H9 (cell line): Measurements from ENCODE around the gene AXIN1. TPM values are rescaled to one million over a fixed set of nuclear protein-coding genes. Genes with fewer than 3 reads are reported as not detected.

Experiments
- DNase-seq: peaks from one replicate; pipeline ENCODE4 v3.0.0-alpha.2; 2017
- H2AFZ ChIP-seq: one replicate; pipeline ENCODE4 v1.6.1; 2013; ENCODE audit warnings: mild to moderate bottlenecking, low read length, control low read depth, moderate library complexity
- H2AK5ac ChIP-seq: 2 replicates; pipeline ENCODE4 v1.6.1; 2013; ENCODE audit warnings: low read length, control low read depth, mixed read lengths; ENCODE audit not compliant: insufficient read length
- H2BK120ac ChIP-seq: one replicate; pipeline ENCODE4 v1.6.1; 2013; ENCODE audit warnings: low read depth, mild to moderate bottlenecking, low read length, control low read depth, inconsistent platforms; ENCODE audit not compliant: poor library complexity, severe bottlenecking
- H2BK12ac ChIP-seq: 2 replicates; pipeline ENCODE4 v1.6.1; 2013; ENCODE audit warnings: low read length, control low read depth, mixed read lengths, low read depth; ENCODE audit not compliant: insufficient read length
- H2BK15ac ChIP-seq: 2 replicates; pipeline ENCODE4 v1.6.1; 2013; ENCODE audit warnings: low read depth, low read length, control low read depth
- H2BK20ac ChIP-seq: one replicate; pipeline ENCODE4 v1.6.1; 2013; ENCODE audit warnings: low read depth, mild to moderate bottlenecking, low read length, control low read depth, inconsistent platforms; ENCODE audit not compliant: poor library complexity, severe bottlenecking
- H2BK5ac ChIP-seq: 2 replicates; pipeline ENCODE4 v1.6.1; 2013; ENCODE audit warnings: low read length, control low read depth, mixed read lengths; ENCODE audit not compliant: insufficient read length
- H3K14ac ChIP-seq: 2 replicates; pipeline ENCODE4 v1.6.1; 2013; ENCODE audit warnings: low read length, control low read depth; ENCODE audit not compliant: insufficient read depth
- H3K18ac ChIP-seq: 2 replicates; pipeline ENCODE4 v1.6.1; 2013; ENCODE audit warnings: low read depth, mild to moderate bottlenecking, mixed read lengths, low read length, control low read depth; ENCODE audit not compliant: insufficient read length
- H3K23ac ChIP-seq: 2 replicates; pipeline ENCODE4 v1.6.1; 2013; ENCODE audit warnings: low read length, control low read depth, mixed read lengths, low read depth; ENCODE audit not compliant: insufficient read length
- H3K23me2 ChIP-seq: 2 replicates; pipeline ENCODE4 v1.6.1; 2013; ENCODE audit warnings: low read depth, mild to moderate bottlenecking, mixed read lengths, low read length, control low read depth; ENCODE audit not compliant: insufficient read length, poor library complexity, severe bottlenecking
- H3K27ac ChIP-seq: 2 replicates; pipeline ENCODE4 v1.5.1; 2013; ENCODE audit warnings: low read length, control low read depth, mixed read lengths, low read depth; ENCODE audit not compliant: insufficient read length
- H3K27me3 ChIP-seq: 2 replicates; pipeline ENCODE4 v1.6.1; 2013; ENCODE audit warnings: low read length, control low read depth, inconsistent platforms; ENCODE audit not compliant: insufficient read depth
- H3K4ac ChIP-seq: 2 replicates; pipeline ENCODE4 v1.6.1; 2013; ENCODE audit warnings: low read depth, mild to moderate bottlenecking, control low read depth, inconsistent platforms, low read length, moderate library complexity
- H3K4me1 ChIP-seq: 2 replicates; pipeline ENCODE4 v1.6.1; 2013; ENCODE audit warnings: low read length, control low read depth, inconsistent platforms; ENCODE audit not compliant: insufficient read depth
- H3K4me2 ChIP-seq: 2 replicates; pipeline ENCODE4 v1.6.1; 2013; ENCODE audit warnings: low read length, control low read depth, mixed read lengths; ENCODE audit not compliant: insufficient read length, insufficient read depth
- H3K56ac ChIP-seq: 2 replicates; pipeline ENCODE4 v1.6.1; 2013; ENCODE audit warnings: low read depth, mild to moderate bottlenecking, mixed read lengths, low read length, control low read depth; ENCODE audit not compliant: insufficient read length
- H3K79me1 ChIP-seq: 2 replicates; pipeline ENCODE4 v1.6.1; 2013; ENCODE audit warnings: low read depth, mild to moderate bottlenecking, moderate library complexity, low read length, control low read depth, inconsistent platforms; ENCODE audit not compliant: insufficient read depth, poor library complexity, severe bottlenecking
- H3K79me2 ChIP-seq: 2 replicates; pipeline ENCODE4 v1.6.1; 2013; ENCODE audit warnings: low read length, control low read depth, inconsistent platforms; ENCODE audit not compliant: insufficient read depth
- H3K9ac ChIP-seq: 2 replicates; pipeline ENCODE4 v1.6.1; 2013; ENCODE audit warnings: low read length, control low read depth, mixed read lengths; ENCODE audit not compliant: insufficient read length; ENCODE audit errors: extremely low read depth
- H3K9me3 ChIP-seq: one replicate; pipeline ENCODE4 v1.6.1; 2013; ENCODE audit warnings: low read depth, low read length, inconsistent platforms; ENCODE audit not compliant: control insufficient read depth
- H3T11ph ChIP-seq: one replicate; pipeline ENCODE4 v1.6.1; 2013; ENCODE audit warnings: mild to moderate bottlenecking, low read length, control low read depth, inconsistent platforms
- H4K20me1 ChIP-seq: one replicate; pipeline ENCODE4 v1.6.1; 2013; ENCODE audit not compliant: control insufficient read depth, insufficient read length, insufficient read depth
- H4K5ac ChIP-seq: 2 replicates; pipeline ENCODE4 v1.6.1; 2013; ENCODE audit warnings: low read depth, mild to moderate bottlenecking, mixed read lengths, low read length, control low read depth; ENCODE audit not compliant: insufficient read length
- H4K8ac ChIP-seq: replicated peaks from 2 replicates; pipeline ENCODE4 v1.6.1; 2013; ENCODE audit warnings: low read length, control low read depth, mixed read lengths, low read depth; ENCODE audit not compliant: insufficient read length
- H4K91ac ChIP-seq: 2 replicates; pipeline ENCODE4 v1.6.1; 2013; ENCODE audit warnings: low read depth, mild to moderate bottlenecking, moderate library complexity, mixed read lengths, low read length, control low read depth; ENCODE audit not compliant: insufficient read length
- H3K27ac Mint-ChIP-seq, 3 experiments: 2 replicates in 2 of 3; 3 replicates in 1 of 3; pipeline ENCODE4 v1.8.0; 2020 to 2021; ENCODE audit warnings: mixed read lengths in 3 of 3, mild to moderate bottlenecking in 1 of 3, moderate library complexity in 1 of 3
- H3K27me3 Mint-ChIP-seq: 2 replicates; pipeline ENCODE4 v1.8.0; 2021; ENCODE audit warnings: low read depth, mild to moderate bottlenecking, moderate library complexity, mixed read lengths
- H3K36me3 Mint-ChIP-seq, 3 experiments: 2 replicates in 2 of 3; 3 replicates in 1 of 3; pipeline ENCODE4 v1.8.0; 2020 to 2021; ENCODE audit warnings: low read depth in 3 of 3, mixed read lengths in 3 of 3; ENCODE audit not compliant: insufficient read depth in 1 of 3
- H3K4me1 Mint-ChIP-seq, 2 experiments: 2 replicates each; pipeline ENCODE4 v1.8.0; 2020; ENCODE audit warnings: mixed read lengths in 2 of 2
- H3K4me3 Mint-ChIP-seq, 2 experiments: 2 replicates in 1 of 2; 3 replicates in 1 of 2; pipeline ENCODE4 v1.8.0; 2020 to 2021; ENCODE audit warnings: mild to moderate bottlenecking in 2 of 2, mixed read lengths in 2 of 2, moderate library complexity in 1 of 2
- H3K9me3 Mint-ChIP-seq, 2 experiments: 2 replicates in 1 of 2; 3 replicates in 1 of 2; pipeline ENCODE4 v1.8.0; 2020; ENCODE audit warnings: mild to moderate bottlenecking in 2 of 2, mixed read lengths in 2 of 2, moderate library complexity in 1 of 2
- CTCF ChIP-seq: fragments of 200-600 bp; sonication (generic); conservative IDR thresholded peaks from 3 replicates; pipeline ENCODE4 v1.8.0; 2021; ENCODE audit warnings: antibody characterized with exemption, mild to moderate bottlenecking
- WGBS: extraction: QIAGEN DNeasy Blood & Tissue Kit; methylation state at CpG from one replicate; pipeline ENCODE4 v1.1.7; 2013; ENCODE audit warnings: missing lambda C conversion rate, low lambda C conversion rate, mixed read lengths; ENCODE audit not compliant: insufficient read length; ENCODE audit errors: extremely low coverage; 5-methylcytosine and 5-hydroxymethylcytosine counted together
- total RNA-seq: library from RNA; stranded (reverse); gene quantifications from 2 replicates; pipeline ENCODE4 v1.2.1, GENCODE V29; 2021

Gene AXIN1
- total RNA-seq, 1 experiment from 2014 or later = 50.9 TPM

GRCh38 chr16:392450-393030 is 40.0 kb upstream of the AXIN1 start:
- Histone ChIP-seq H3K23me2 (no peaks in the 10 kb centered on the region), H3K18ac (no peak overlapping the region), H3K23ac (no peak overlapping the region), H2AK5ac (no peak overlapping the region), H3K14ac (no peak overlapping the region), H3K4ac (no peak overlapping the region), H2BK20ac (no peak overlapping the region), H3K9me3 (no peaks in the 10 kb centered on the region), H3K4me1 (no peaks in the 10 kb centered on the region; the same call in 1 of the 2 replicates), H4K20me1 (no peaks in the 10 kb centered on the region), H3K4me2 (no peak overlapping the region), H3K27me3 (no peaks in the 10 kb centered on the region), H2BK120ac (no peak overlapping the region), H3K79me1 (no peaks in the 10 kb centered on the region), H4K91ac (no peak overlapping the region), H3K9ac (no peak overlapping the region), H2BK12ac (no peak overlapping the region), H3K56ac (no peak overlapping the region), H3K27ac (no peak overlapping the region), H2BK15ac (no peak overlapping the region), H4K5ac (no peak overlapping the region), H4K8ac (no peak overlapping the region), H2AFZ (no peak overlapping the region), H2BK5ac (no peak overlapping the region), H3T11ph (no peak overlapping the region), H3K79me2 (no peaks in the 10 kb centered on the region)
- TF ChIP-seq CTCF = no peak
- H3K27me3 Mint-ChIP-seq = no peaks in the 10 kb centered on the region
- H3K4me3 Mint-ChIP-seq = no peak overlapping the region
- no CpG with 5 or more reads among the region's 7 CpGs for WGBS
- peaks cover 28 to 31% of the 10 kb centered on the region in 2 experiments for H3K4me1 Mint-ChIP-seq
- peaks cover 7 to 14% of the 10 kb centered on the region in 2 experiments for H3K9me3 Mint-ChIP-seq
- no peak overlapping the region; a peak in 1 of 7 replicates for H3K27ac Mint-ChIP-seq
- peaks cover 7 to 11% (median 8%) of the 10 kb centered on the region in 3 experiments; a peak in 5 of 7 replicates for H3K36me3 Mint-ChIP-seq
- DNase-seq = no peak
